ENCODE data around the gene PRDM1. TPM values are rescaled to one million over a fixed set of nuclear protein-coding genes. Genes with fewer than 3 reads are reported as not detected.

Gene PRDM1
- polyA plus RNA-seq, 1 experiment, result 4.6 TPM

GRCh38 chr6:106099235-106099537 is 13.1 kb downstream of the PRDM1 start:
- H3K27me3 ChIP-seq (ENCODE audit: control insufficient read depth, insufficient read depth, low read length), result no peaks in the 10 kb centered on the region
- ChIA-PET CTCF (interaction anchor here (0.7 to 1.5 kb wide), 5 partner anchors 12 to 202 kb away, joined by 3 to 11 read pairs (median 3); no protein-coding TSS in a partner anchor), POLR2A (no interaction called here)
- no peak for TF ChIP-seq CTCF (IDR thresholded peaks at IDR 0.05; ENCODE audit: insufficient read depth, low read depth, low read length)
- peak overlapping the region; percentile 19 for H3K4me3 ChIP-seq (ENCODE audit: low read depth, low read length)
- no peak for DNase-seq (ENCODE audit: low read depth)
- H3K36me3 ChIP-seq (ENCODE audit: control insufficient read depth, insufficient read depth, low read length), result peaks cover 10% of the 10 kb centered on the region

DNA sequence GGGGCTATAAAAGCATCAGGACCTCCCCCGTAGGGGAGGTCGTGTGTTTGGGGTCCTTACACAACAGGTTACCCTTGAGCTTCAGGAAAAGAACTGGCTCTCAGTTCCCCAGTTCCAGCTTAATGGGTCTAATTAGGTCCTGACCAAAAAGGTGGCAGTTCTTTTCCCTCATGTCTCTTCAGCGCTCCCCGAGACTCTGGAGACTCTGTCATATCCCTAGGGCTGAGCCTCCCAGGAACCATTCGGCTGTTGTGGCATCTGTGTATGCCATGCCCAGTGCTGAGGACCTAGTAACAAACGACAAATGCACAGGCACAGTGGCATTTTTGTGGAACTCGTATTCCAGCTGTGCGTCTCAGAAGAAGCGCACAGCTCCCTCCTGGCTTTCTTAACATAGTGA is 14.6 kb downstream of the PRDM1 start:
- peaks cover 21% of the 10 kb centered on the region for H3K36me3 ChIP-seq (ENCODE audit: control insufficient read depth, insufficient read depth, low read length)
- POLR2A ChIA-PET, result no interaction called here
- no peak overlapping the region for H3K4me3 ChIP-seq (ENCODE audit: low read depth, low read length)
- CTCF ChIA-PET, result no interaction called here
- no peaks in the 10 kb centered on the region for H3K27me3 ChIP-seq (ENCODE audit: control insufficient read depth, insufficient read depth, low read length)
- no peak for DNase-seq (ENCODE audit: low read depth)
- TF ChIP-seq CTCF (IDR thresholded peaks at IDR 0.05; ENCODE audit: insufficient read depth, low read depth, low read length), result no peak

DNA sequence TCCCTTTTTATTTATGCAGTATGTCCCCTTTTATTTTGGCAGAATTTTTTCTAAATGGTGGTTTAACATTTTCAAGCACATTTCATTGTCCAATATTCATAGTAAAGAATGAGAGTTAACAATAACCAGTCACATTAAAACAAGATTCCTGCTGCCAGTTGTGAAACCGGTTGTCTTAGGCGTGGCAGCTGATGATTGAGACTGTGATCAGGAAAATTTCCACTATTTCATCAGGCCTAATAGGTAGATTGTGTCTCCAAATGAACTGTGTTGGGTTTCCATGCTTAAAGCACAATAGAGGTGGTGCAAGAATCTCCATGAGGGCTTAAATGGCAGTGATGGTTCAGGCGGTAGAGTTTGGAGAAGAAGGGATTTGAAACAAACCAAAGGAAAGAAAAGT is 15.3 kb downstream of the PRDM1 start:
- TF ChIP-seq CTCF (IDR thresholded peaks at IDR 0.05; ENCODE audit: insufficient read depth, low read depth, low read length), result no peak
- POLR2A ChIA-PET, result no interaction called here
- CTCF ChIA-PET, result no interaction called here

GRCh38 chr6:106102034-106102433 is 15.9 kb downstream of the PRDM1 start:
- POLR2A ChIA-PET, result no interaction called here

More for the DNA sequence above, 15.3 kb downstream of the PRDM1 start:
- no peak for DNase-seq (ENCODE audit: low read depth)
- H3K36me3 ChIP-seq (ENCODE audit: control insufficient read depth, insufficient read depth, low read length), result peaks cover 26% of the 10 kb centered on the region
- H3K4me3 ChIP-seq (ENCODE audit: low read depth, low read length), result no peak overlapping the region
- H3K27me3 ChIP-seq (ENCODE audit: control insufficient read depth, insufficient read depth, low read length), result no peaks in the 10 kb centered on the region

GRCh38 chr6:106102967-106103727 is 17.0 kb downstream of the PRDM1 start:
- DNase-seq (ENCODE audit: low read depth), result no peak
- Histone ChIP-seq H3K27me3 (ENCODE audit: control insufficient read depth, insufficient read depth, low read length) (no peaks in the 10 kb centered on the region), H3K4me3 (ENCODE audit: low read depth, low read length) (no peak overlapping the region), H3K36me3 (ENCODE audit: control insufficient read depth, insufficient read depth, low read length) (peaks cover 32% of the 10 kb centered on the region)
- ChIA-PET CTCF (interaction anchor here (0.6 to 1.1 kb wide), 2 partner anchors 25 to 188 kb away, joined by 3 to 4 read pairs; no protein-coding TSS in a partner anchor), POLR2A (no interaction called here)
- TF ChIP-seq CTCF (IDR thresholded peaks at IDR 0.05; ENCODE audit: insufficient read depth, low read depth, low read length), result no peak

More at GRCh38 chr6:106102034-106102433, 15.9 kb downstream of the PRDM1 start:
- DNase-seq (ENCODE audit: low read depth), result no peak
- H3K36me3 ChIP-seq (ENCODE audit: control insufficient read depth, insufficient read depth, low read length), result peaks cover 29% of the 10 kb centered on the region
- TF ChIP-seq CTCF (IDR thresholded peaks at IDR 0.05; ENCODE audit: insufficient read depth, low read depth, low read length), result no peak
- H3K27me3 ChIP-seq (ENCODE audit: control insufficient read depth, insufficient read depth, low read length), result no peaks in the 10 kb centered on the region
- H3K4me3 ChIP-seq (ENCODE audit: low read depth, low read length), result no peak overlapping the region
- CTCF ChIA-PET, result no interaction called here

Data from BJ (cell line).